Fibroblast of the conjunctiva (primary cell): Measurements from ENCODE around the gene ASMTL.
"Not testable (repeated sequence)": the region's sequence is repeated elsewhere in the genome, so short reads cannot be mapped to it uniquely, and the experiment has no call there.

Experiments used
- DNase-seq: peaks from one replicate; pipeline ENCODE4 v3.0.0-alpha.2; 2010; ENCODE audit warnings: low read depth

ASMTL gene

DNA sequence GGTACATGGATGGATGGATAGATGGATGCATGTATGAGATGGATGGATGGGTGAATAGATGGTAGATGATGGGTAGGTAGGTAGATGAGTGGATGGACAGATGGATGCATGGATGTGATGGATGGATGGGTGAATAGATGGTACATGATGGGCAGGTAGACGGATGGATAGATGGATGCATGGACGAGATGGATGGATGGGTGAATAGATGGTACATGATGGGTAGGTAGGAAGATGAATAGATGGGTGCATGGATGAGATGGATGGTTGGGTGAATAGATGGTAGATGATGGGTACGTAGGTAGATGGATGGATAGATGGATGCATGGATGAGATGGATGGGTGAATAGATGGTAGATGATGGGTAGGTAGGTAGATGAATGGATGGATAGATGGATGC is 48.8 kb downstream of the ASMTL start:
- DNase-seq = not testable (repeated sequence)

DNA sequence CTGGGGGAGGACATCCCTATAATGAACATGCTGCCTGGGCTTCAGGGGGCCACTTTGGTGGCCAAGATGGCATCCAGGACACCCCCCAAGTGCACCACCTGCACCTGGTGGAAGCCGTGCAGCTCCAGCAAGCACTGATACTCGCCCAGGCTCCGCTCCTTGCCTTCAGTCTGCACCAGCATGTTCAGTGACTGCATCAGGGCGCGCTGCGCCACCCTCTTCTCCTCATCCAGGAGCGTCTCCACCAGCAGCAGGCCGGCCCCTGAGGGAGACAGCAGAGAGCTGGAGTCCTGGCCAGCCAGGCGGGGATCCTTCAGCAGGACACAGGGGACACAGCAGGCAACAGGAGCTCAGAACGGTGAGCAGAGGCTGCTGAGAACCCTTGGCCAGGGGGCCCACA is 49.5 kb downstream of the ASMTL start:
- no peak for DNase-seq

DNA sequence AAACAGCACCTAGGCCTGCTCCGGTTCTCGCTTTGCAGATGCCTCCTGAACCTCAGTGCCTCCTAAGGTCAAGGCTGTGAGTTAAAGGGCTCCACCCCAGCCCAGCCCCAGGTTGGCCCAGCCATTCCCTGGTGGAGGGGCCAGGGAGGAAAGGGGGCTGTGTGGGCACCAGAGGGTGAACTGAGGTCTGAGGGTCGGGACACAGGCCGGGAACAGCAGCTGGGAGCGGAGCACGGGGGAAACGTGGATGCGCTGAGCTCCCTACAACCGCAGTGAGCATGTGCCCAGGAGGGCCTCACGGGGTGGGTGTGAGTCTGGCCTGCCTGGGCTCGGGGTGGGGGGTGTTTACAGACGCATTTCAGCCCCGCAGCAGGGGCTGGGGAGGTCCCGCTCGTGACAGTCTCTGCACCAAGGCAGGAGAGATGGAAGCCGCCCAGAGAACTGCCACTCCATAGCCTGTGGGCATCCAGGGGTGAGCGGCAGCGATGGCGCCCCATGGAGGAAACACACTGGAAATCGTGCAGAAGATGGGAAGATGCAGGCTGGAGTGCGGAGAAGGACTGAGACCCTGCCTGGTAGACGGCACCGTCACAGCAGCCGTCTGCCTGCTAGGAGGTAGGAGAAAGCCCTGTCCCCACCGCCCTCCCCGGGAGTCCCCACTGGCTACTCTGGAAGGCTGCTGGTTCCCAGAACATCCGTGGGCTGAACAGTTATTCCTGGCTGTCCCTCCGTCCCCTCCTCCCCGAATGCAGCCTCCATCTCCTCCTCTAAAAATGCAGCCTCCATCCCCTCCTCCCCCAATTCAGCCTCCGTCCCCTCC is 50.9 kb downstream of the ASMTL start:
- DNase-seq = no peak

DNA sequence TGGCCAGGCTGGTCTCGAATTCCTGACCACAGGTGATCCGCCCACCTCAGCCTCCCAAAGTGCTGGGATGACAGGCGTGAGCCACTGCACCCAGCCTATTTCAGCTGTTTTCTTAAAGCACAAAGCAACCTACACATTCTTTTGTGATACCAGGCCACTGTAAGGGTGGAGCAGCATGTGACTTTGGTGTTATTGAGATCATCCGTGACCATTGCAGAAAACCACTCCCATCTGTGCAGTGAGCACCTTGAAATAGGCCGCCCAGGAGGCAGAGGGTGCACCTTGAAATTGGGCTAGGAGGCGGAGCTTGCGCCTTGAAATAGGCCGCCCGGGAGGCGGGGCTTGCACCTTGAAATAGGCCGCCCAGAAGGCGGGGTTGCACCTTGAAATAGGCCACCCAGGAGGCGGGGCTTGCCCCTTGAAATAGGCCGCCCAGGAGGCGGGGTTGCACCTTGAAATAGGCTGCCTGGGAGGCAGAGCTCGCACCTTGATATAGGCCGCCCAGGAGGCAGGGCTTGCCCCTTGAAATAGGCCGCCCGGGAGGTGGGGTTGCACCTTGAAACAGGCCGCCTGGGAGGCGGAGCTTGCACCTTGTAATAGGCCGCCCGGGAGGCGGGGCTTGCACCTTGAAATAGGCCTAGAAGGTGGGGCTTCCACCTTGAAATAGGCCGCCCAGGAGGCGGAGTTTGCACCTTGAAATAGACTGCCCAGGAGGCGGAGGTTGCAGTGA is 51.8 kb downstream of the ASMTL start:
- DNase-seq = no peak

DNA sequence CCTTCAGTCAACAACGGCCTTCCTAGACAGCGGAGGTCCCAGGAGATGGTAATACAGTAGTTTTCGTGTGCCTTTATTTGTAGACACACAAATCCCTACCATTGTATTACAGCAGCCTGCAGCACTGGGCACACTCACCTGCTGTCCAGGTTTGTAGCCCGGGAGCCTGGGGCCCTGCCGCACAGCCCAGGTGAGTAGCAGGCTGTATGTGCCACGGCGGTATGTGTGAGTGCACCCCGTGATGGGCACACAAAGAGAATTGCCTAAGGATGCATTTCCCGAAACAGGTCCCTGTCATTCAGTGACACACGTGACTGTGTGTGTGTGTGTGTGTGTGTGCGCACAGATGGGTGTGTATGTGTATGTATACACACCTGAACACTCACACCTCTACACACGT is 52.7 kb downstream of the ASMTL start:
- no peak for DNase-seq

DNA sequence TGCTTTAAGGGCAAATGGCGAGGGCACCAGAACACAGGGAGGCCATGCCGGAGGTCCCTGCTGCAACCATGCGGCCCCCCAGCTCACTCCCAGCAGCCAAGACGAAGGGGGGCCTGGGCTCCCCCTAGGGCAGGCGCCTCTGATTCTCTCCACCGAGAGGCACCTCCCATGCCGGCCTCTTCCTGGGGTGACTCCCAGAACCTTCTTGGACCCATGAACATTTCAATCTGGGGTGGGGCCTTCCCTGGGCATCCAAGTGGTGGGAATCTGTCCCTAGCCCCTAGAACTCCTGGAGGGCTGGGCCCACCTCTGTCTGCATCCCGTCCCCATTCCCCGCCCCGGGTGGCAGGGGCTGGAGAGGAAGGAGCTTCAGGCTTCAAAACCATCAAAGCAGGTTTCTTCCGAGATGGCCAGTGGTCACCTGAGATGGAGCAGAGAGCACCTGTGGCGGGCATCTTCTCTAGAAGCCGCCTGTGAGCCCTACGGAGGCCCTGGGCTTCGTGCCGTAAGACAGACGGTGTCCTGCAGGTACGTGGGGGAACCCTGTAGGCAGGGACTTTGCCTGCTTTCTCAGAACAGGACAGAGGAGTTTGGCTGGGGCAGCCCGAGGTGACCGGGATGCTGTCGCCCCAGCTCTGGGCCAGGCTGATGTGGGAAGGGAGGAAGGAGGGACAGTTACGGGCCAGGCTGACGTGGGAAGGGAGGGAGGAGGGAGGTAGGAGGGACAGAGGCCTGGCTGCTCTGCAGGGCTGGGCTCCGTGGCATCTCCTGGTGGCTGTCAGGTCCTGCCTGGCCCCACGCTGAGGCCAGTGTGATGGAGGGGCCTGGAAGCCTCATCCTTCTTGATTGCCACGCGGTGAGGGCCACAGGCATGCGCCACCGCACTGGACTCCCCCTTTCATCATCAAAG is 54.0 kb downstream of the ASMTL start:
- DNase-seq = no peak

DNA sequence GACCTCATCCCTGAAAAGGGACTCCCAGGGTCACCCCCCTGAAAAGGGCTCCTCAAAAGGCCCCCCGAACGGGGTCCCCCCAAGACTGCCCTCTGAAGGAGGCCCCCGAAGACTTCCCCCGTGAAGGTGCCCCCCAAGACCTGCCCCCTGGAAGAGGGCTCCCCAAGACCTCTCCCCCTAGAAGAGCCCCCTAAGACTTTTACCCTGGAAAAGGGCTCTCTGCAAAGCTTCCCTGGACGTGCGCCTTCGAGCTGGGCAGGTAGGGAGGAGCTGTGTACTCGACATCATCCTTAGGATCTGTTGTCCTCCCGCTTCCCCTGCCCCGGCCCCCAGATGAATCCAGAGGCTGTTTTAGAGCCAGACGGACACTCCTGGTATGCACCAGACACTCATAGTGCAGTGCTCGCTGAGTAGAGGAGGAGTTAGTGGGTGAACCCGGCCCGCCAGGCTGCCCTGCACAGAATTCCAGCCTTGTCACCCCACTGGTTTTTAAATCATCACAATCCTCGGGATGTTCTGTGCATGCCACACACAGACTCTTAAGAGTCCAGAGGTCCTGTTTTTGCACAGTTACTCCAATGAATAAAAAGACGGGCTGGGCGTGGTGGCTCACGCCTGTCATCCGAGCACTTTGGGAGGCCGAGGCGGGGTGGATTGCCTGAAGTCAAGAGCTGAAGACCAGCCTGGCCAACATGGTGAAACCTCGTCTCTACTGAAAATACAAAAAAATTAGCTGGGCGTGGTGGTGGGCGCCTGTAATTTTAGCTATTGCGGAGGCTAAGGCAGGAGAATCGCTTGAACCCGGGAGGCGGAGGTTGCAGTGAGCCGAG is 55.1 kb downstream of the ASMTL start:
- DNase-seq = no peak

DNA sequence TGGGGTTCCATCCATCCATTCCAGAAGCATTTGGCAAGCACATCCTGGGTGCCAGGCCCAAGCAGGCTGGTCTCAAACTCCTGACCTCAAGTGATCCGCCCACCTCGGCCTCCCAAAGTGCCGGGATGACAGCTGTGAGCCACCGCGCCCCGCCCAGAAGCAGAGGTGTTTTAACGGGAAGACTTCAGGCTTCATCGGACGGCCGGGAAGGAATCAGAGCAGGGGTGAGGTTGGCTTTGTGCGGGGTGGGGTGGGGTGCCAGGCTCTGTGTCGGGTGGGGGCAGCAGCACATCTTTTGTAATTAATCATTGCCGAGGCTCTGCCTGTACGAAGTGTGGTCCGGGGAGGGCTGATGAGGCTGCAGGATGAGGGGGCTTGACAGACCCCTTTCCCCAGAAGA is 55.7 kb downstream of the ASMTL start:
- DNase-seq = no peak

DNA sequence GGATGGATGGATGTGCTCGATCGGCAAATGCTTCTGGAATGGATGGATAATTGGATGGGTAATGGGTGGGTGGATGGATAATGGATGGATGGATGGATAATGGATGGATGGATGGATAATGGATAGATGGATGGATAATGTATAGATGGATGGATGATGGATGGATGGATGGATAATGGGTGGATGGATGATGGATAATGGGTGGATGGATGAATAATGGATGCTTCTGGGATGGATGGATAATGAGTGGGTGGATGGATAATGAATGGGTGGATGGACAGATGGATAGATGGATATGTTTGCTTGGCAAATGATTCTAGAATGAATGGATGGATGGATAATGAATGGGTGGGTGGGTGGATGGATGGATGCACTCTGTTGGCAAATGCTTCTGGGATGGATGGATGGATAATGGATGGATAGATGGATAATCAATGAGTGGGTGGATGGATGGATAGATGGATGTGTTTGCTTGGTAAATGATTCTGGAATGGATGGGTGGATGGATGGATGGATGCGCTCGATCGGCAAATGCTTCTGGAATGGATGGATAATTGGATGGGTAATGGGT is 57.0 kb downstream of the ASMTL start:
- DNase-seq = no peak

DNA sequence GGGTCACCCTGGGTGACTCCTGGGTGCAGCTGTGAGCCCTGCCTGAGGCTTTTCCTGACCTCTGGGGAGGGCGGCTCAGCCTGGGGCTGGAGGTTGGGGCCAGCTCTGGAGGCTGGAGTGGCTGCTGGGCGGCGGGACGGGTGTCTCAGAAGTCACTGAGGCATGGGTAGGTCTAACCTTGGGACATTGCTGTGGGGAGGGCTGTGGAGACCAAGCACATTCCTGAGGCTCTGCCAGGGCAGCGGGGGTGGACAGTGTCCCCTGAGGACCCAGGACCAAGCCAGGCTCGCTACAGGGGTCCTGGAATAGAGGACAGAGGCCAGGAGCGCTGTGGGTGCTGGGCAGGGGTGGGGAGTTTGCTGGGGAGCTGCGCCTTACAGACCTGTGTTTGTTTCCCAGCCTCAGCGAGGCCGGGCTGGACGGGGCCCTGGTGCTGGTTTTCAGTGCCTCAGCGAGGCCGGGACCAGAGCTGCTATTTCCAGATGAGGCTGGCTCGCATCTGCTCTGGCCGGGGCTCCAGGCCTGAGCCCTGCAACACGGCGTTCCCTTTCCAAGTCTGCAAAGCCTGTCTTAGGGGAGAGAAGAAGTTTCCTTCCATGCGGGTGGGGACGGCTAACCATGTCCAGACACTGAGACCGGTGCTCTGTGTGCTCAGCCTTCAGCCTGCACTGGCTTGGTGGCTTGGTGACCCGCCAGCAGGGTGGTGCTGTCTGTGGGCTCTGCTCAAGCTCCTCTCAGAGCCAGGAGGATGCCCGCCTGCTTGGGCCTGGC is 57.8 kb downstream of the ASMTL start:
- DNase-seq = no peak

DNA sequence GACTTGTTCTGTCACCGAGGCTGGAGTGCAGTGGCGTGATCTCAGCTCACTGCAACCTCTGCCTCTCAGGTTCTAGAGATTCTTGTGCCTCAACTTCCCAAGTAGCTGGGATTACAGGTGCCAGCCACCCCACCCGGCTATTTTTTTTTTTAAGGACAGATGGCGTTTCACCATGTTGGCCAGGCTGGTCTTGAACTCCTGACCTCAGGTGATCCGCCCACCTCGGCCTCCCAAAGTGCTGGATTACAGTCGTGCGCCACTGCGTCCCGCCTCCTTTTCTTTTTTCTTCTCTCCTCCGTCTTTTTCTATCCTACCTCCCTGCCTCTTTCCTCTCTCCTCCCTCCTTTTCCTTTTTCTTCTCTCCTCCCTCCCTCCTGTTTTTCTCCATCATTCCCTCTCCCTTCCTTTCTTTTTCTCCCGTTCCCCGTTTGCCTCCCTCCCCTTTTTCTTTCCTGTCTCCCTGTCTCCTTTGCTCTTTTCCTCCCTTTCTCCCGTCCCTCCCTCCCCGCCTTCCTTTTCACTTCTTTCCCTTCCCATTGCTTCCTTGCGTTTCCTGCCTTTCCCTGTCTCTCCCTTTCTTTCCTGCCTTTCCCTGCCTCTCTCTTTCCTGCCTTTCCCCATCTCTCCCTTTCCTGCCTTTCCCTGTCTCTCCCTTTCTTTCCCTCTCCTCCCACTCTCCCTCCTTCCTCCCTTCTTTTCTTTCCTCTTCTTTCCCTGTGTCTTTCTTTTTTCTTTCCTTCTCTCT is 58.7 kb downstream of the ASMTL start:
- DNase-seq = no peak

DNA sequence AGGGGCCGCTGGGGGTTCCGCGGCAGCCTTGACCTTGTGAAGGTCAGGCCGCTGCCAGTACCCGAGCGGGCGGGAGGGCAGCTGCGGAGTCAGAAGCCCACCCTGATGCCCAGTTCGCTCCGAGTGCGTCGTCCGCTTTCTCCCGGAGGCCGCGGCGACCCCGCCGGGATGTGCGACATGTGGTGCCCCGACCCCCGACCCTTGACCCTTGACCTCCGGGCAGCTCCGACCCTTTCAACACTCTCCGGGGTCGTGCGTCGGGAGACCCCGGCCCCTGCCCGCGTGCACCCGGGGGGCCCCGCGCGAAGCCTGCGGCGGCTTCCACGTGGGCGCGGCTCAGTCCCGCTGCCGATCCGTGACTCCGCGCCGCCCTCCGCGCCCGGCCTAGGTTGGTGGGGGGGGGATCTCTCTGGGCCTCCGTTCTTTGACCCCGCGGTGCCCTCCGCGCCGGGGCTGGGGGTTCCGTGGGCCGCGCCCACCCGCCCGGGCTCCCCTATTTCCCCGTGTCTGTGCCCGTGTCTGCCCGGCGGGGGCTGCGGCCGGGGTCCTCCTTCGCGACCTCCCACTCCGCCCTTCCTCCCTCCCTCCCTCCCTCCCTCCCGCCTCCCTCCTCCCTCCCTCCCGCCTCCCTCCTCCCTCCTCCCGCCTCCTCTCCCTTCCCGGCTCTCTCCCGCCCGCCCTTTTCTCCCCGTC is 60.2 kb downstream of the ASMTL start:
- DNase-seq = peak; percentile 29

DNA sequence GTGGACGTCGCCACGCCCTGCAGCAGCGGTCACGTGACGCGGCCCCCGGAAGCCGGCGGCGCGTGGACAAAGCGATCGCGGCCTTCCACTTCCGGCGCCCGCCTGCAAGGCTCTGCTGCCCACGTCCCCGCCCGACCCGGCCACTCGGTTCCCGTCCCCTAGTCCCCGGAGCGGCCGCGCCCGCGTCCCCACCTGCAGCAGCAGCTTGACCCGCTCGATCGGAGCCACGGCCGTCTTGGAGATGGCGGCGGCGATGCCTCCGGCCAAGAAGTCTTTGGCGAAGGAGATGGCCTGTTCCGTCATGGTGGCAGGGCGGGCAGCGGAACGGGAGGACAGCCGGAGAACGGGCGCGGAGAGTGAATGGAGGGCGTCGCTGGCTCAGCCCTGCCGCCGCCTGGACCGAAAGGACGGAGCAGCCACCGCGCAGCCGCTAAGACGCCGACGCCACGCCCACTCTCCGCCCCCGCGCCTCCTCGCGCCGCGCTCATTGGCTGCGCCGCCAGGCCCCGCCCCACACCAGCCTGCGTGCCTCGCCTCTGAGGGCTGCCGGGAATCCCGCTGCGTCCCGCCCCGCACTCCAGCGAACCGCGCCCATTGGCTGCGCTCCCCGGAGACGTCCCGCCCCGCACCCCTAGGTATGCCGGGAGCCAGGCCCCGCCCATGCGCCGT is 60.9 kb downstream of the ASMTL start, which contains the start of gene SLC25A6:
SLC25A6 (minus strand) TSS at position 407 of the 669 bp plus-strand sequence; CDS start at position 303, 104 bp downstream.
- peak; percentile 97 for DNase-seq

DNA sequence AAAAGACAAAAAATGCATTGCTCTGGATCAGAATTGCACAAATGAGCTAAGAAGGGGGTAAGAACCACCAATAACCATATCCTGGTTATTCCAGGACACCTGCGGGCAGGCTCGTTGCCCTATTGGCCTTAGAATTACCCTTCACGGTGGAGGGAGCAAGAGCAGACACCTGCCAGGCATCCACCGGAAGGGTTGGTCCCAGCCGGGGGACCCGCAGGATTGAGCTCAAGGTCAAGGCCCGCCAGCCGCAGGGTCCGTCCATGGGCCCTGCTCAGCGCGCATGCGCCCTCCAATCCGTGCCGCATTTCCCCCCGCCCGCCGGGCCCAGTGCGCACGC is 61.4 kb downstream of the ASMTL start:
- DNase-seq = no peak

DNA sequence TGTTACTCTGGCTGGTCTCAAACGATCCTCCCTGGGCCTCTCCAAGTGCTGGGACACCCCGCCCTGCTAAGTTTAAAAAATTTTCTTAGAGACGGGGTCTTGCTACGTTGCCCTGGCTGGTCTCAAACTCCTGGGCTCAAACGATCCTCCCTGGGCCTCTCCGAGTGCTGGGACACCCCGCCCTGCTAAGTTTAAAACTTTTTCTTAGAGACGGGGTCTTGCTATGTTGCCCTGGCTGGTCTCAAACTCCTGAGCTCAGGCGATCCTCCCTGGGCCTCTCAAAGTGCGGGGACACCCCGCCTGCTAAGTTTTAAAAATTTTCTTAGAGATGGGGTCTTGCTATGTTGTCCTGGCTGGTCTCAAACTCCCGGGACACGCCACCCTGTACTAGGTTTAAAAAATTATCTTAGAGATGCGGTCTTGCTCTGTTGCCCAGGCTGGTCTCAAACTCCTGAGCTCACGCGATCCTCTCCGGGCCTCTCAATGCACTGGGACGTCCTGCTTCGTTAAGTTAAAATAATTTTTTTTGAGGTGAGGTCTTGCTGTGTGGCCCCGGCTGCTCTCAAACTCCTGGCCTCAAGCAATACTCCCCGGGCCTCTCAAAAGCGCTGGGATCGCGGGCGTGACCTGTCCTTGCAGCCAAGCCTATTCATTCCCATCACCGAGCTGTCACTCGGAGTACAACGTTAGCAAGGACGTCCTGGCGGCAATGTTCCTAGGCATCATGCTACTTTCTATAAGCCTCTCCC is 61.9 kb downstream of the ASMTL start:
- no peak for DNase-seq

DNA sequence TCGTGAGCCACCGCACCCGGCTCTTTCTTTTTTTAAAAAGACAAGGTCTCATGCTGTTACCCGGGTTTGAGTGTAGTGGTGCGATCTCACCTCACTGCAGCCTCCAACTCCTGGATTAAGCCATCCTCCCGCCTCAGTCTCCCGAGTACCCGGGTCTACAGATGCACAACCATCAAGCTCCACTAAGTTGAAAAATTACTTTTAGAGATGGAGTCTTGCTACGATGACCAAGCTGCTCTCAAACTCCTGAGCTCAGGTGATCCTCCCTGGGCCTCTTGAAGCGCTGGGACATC is 62.8 kb downstream of the ASMTL start:
- no peak for DNase-seq

DNA sequence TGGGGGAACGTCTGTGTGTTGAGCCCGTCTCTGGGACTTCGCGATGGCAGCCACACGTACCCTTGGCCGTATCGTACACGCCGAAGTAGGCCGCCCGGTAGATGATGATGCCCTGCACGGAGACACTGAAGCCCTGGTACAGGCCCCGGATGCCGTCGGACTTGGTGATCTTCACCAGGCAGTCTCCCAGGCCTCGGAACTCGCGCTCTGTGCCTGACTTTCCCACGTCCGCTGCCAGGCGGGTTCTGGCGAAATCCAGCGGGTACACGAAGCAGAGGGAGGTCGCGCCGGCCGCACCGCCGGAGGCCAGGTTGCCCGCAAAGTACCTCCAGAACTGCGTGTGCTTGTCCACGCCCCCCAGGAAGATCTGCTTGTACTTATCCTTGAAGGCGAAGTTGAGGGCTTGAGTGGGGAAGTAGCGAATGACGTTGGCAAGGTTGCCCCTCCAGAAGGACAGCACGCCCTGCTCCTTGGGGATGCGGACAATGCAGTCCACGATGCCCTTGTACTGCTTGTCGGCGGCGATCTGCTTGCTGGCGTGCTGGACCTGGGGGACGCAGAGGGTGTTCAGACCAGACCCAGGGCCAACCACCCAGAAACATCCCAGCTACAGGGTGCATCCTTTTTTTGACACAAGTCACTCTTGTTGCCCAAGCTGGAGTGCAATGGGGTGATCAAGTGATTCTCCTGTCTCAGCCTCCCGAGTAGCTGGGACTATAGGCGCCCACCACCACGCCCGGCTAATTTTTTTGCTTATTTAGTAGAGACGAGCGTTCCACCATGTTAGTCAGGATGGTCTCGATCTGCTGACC is 63.3 kb downstream of the ASMTL start:
- no peak for DNase-seq
